ENCODE measurements around the gene ST8SIA2. TPM values are rescaled to one million over a fixed set of nuclear protein-coding genes. Genes with fewer than 3 reads are reported as not detected.

ST8SIA2 gene
- total RNA-seq, 2 experiments from 2014 or later, result not detected

- Mint-ChIP-seq H3K36me3 (ENCODE audit: low read depth) (no peaks in the 10 kb centered on the region), H3K9me3 (ENCODE audit: low read depth) (no peaks in the 10 kb centered on the region), H3K27ac (no peak overlapping the region), H3K4me3 (no peak overlapping the region), H3K4me1 (no peaks in the 10 kb centered on the region), H3K27me3 (peaks cover 15% of the 10 kb centered on the region)
- POLR2A ChIA-PET, result no interaction called here
- no peak for ATAC-seq
- no peak for DNase-seq
- intact Hi-C loops (cut with DNase I, micrococcal nuclease), result no loop called here
- CTCF ChIA-PET, result no interaction called here
Measured at GRCh38 chr15:92400573-92400972, 6.9 kb downstream of the ST8SIA2 start.

- H3K9me3 Mint-ChIP-seq (ENCODE audit: low read depth), result no peaks in the 10 kb centered on the region
- no peak for ATAC-seq
- ChIA-PET CTCF (no interaction called here), POLR2A (no interaction called here)
- H3K4me1 Mint-ChIP-seq, result no peaks in the 10 kb centered on the region
- H3K27ac Mint-ChIP-seq, result no peak overlapping the region
- intact Hi-C loops (cut with DNase I, micrococcal nuclease), result no loop called here
- no peaks in the 10 kb centered on the region for H3K36me3 Mint-ChIP-seq (ENCODE audit: low read depth)
- peaks cover 9% of the 10 kb centered on the region for H3K27me3 Mint-ChIP-seq
- no peak for DNase-seq
- H3K4me3 Mint-ChIP-seq, result no peak overlapping the region
Measured at GRCh38 chr15:92400980-92401787, 7.5 kb downstream of the ST8SIA2 start.

- Mint-ChIP-seq H3K9me3 (ENCODE audit: low read depth) (no peaks in the 10 kb centered on the region), H3K4me3 (no peak overlapping the region), H3K36me3 (ENCODE audit: low read depth) (no peaks in the 10 kb centered on the region), H3K27me3 (peaks cover 6% of the 10 kb centered on the region), H3K4me1 (no peaks in the 10 kb centered on the region), H3K27ac (no peak overlapping the region)
- intact Hi-C loops (cut with DNase I, micrococcal nuclease), result no loop called here
- CTCF ChIA-PET, result no interaction called here
- POLR2A ChIA-PET, result no interaction called here
- DNase-seq, result no peak
- ATAC-seq, result no peak
Measured at GRCh38 chr15:92402751-92403150, 9.1 kb downstream of the ST8SIA2 start.

GRCh38 chr15:92405942-92406341, 12.3 kb downstream of the ST8SIA2 start:
- Mint-ChIP-seq H3K4me3 (no peak overlapping the region), H3K9me3 (ENCODE audit: low read depth) (no peaks in the 10 kb centered on the region), H3K36me3 (ENCODE audit: low read depth) (no peaks in the 10 kb centered on the region), H3K27me3 (peaks cover 10% of the 10 kb centered on the region), H3K27ac (no peak overlapping the region), H3K4me1 (no peaks in the 10 kb centered on the region)
- intact Hi-C loops (cut with DNase I, micrococcal nuclease), result no loop called here
- ATAC-seq (no peak), DNase-seq (no peak)
- POLR2A ChIA-PET, result no interaction called here
- CTCF ChIA-PET, result no interaction called here

- CTCF ChIA-PET, result no interaction called here
Measured at GRCh38 chr15:92407321-92407720, 13.6 kb downstream of the ST8SIA2 start.

GRCh38 chr15:92407916-92408315, 14.2 kb downstream of the ST8SIA2 start:
- H3K27ac Mint-ChIP-seq, result no peak overlapping the region
- H3K4me1 Mint-ChIP-seq, result no peaks in the 10 kb centered on the region
- H3K9me3 Mint-ChIP-seq (ENCODE audit: low read depth), result no peaks in the 10 kb centered on the region
- H3K36me3 Mint-ChIP-seq (ENCODE audit: low read depth), result no peaks in the 10 kb centered on the region
- intact Hi-C loops (cut with DNase I, micrococcal nuclease), result no loop called here
- DNase-seq (no peak), ATAC-seq (no peak)
- H3K27me3 Mint-ChIP-seq, result peaks cover 9% of the 10 kb centered on the region
- ChIA-PET POLR2A (no interaction called here), CTCF (no interaction called here)
- no peak overlapping the region for H3K4me3 Mint-ChIP-seq

More at GRCh38 chr15:92407321-92407720, 13.6 kb downstream of the ST8SIA2 start:
- Mint-ChIP-seq H3K27me3 (peaks cover 10% of the 10 kb centered on the region), H3K27ac (no peak overlapping the region), H3K9me3 (ENCODE audit: low read depth) (no peaks in the 10 kb centered on the region), H3K4me3 (no peak overlapping the region), H3K4me1 (no peaks in the 10 kb centered on the region), H3K36me3 (ENCODE audit: low read depth) (no peaks in the 10 kb centered on the region)
- POLR2A ChIA-PET, result no interaction called here
- DNase-seq (no peak), ATAC-seq (no peak)
- intact Hi-C loops (cut with DNase I, micrococcal nuclease), result no loop called here

- intact Hi-C loops (cut with DNase I, micrococcal nuclease), result no loop called here
- H3K9me3 Mint-ChIP-seq (ENCODE audit: low read depth), result no peaks in the 10 kb centered on the region
- H3K4me1 Mint-ChIP-seq, result no peaks in the 10 kb centered on the region
- DNase-seq (no peak), ATAC-seq (no peak)
- H3K4me3 Mint-ChIP-seq, result no peak overlapping the region
- H3K36me3 Mint-ChIP-seq (ENCODE audit: low read depth), result no peaks in the 10 kb centered on the region
- ChIA-PET POLR2A (no interaction called here), CTCF (no interaction called here)
- no peak overlapping the region for H3K27ac Mint-ChIP-seq
- H3K27me3 Mint-ChIP-seq, result peaks cover 9% of the 10 kb centered on the region
Measured at GRCh38 chr15:92409006-92409405, 15.3 kb downstream of the ST8SIA2 start.

- ChIA-PET CTCF (no interaction called here), POLR2A (no interaction called here)
- DNase-seq (no peak), ATAC-seq (no peak)
- Mint-ChIP-seq H3K4me1 (no peaks in the 10 kb centered on the region), H3K27ac (no peak overlapping the region), H3K4me3 (no peak overlapping the region), H3K9me3 (ENCODE audit: low read depth) (no peaks in the 10 kb centered on the region), H3K27me3 (peaks cover 9% of the 10 kb centered on the region), H3K36me3 (ENCODE audit: low read depth) (no peaks in the 10 kb centered on the region)
- intact Hi-C loops (cut with DNase I, micrococcal nuclease), result no loop called here
Measured at GRCh38 chr15:92409521-92409920, 15.8 kb downstream of the ST8SIA2 start.

GRCh38 chr15:92410537-92410936, 16.9 kb downstream of the ST8SIA2 start:
- DNase-seq, result no peak
- H3K4me3 Mint-ChIP-seq, result no peak overlapping the region
- no peaks in the 10 kb centered on the region for H3K36me3 Mint-ChIP-seq (ENCODE audit: low read depth)
- ATAC-seq, result no peak
- POLR2A ChIA-PET, result no interaction called here
- no peak overlapping the region for H3K27ac Mint-ChIP-seq
- H3K27me3 Mint-ChIP-seq, result peaks cover 11% of the 10 kb centered on the region
- CTCF ChIA-PET, result no interaction called here
- no peaks in the 10 kb centered on the region for H3K9me3 Mint-ChIP-seq (ENCODE audit: low read depth)
- H3K4me1 Mint-ChIP-seq, result no peaks in the 10 kb centered on the region
- intact Hi-C loops (cut with DNase I, micrococcal nuclease), result no loop called here

- DNase-seq (no peak), ATAC-seq (no peak)
- Mint-ChIP-seq H3K9me3 (ENCODE audit: low read depth) (no peaks in the 10 kb centered on the region), H3K4me1 (no peaks in the 10 kb centered on the region), H3K27ac (no peak overlapping the region), H3K27me3 (peaks cover 15% of the 10 kb centered on the region), H3K4me3 (no peak overlapping the region), H3K36me3 (ENCODE audit: low read depth) (no peaks in the 10 kb centered on the region)
- POLR2A ChIA-PET, result no interaction called here
- intact Hi-C loops (cut with DNase I, micrococcal nuclease), result no loop called here
- CTCF ChIA-PET, result interaction anchor here (0.6 to 0.7 kb wide), 2 partner anchors 43 to 620 kb away, joined by 3 read pairs; no protein-coding TSS in a partner anchor
Measured at GRCh38 chr15:92411256-92411655, 17.6 kb downstream of the ST8SIA2 start.

- Mint-ChIP-seq H3K4me1 (no peaks in the 10 kb centered on the region), H3K9me3 (ENCODE audit: low read depth) (no peaks in the 10 kb centered on the region), H3K27me3 (peaks cover 17% of the 10 kb centered on the region), H3K36me3 (ENCODE audit: low read depth) (no peaks in the 10 kb centered on the region), H3K27ac (no peak overlapping the region), H3K4me3 (no peak overlapping the region)
- ATAC-seq, result no peak
- intact Hi-C loops (cut with DNase I, micrococcal nuclease), result no loop called here
- DNase-seq, result no peak
- ChIA-PET POLR2A (no interaction called here), CTCF (no interaction called here)
Measured at GRCh38 chr15:92413510-92413909, 19.8 kb downstream of the ST8SIA2 start.

- no peak overlapping the region for H3K4me3 Mint-ChIP-seq
Measured at GRCh38 chr15:92415639-92416297, 22.1 kb downstream of the ST8SIA2 start.

More at GRCh38 chr15:92415639-92416297, 22.1 kb downstream of the ST8SIA2 start:
- CTCF ChIA-PET, result no interaction called here
- H3K27me3 Mint-ChIP-seq, result peaks cover 12% of the 10 kb centered on the region
- POLR2A ChIA-PET, result no interaction called here
- H3K9me3 Mint-ChIP-seq (ENCODE audit: low read depth), result no peaks in the 10 kb centered on the region
- no peak overlapping the region for H3K27ac Mint-ChIP-seq
- ATAC-seq (no peak), DNase-seq (no peak)
- no peaks in the 10 kb centered on the region for H3K4me1 Mint-ChIP-seq
- intact Hi-C loops (cut with DNase I, micrococcal nuclease), result no loop called here
- no peaks in the 10 kb centered on the region for H3K36me3 Mint-ChIP-seq (ENCODE audit: low read depth)
